GM18951 (cell line): ENCODE results near the gene SLC7A6OS.

Experiments used
- POLR2A ChIP-seq: IDR thresholded peaks from 4 replicates; pipeline ENCODE4 v1.6.1; 2011; ENCODE audit warnings: mild to moderate bottlenecking; ENCODE audit not compliant: insufficient read length, insufficient read depth; ENCODE audit errors: extremely low read depth
- in situ Hi-C: fragments of 300-500 bp; cut with MboI; formaldehyde crosslinking; loops from one replicate; pipeline ENCODE4 v1.12.0; 2022; ENCODE audit warnings: low sequenced_read_pairs, mixed read lengths, inconsistent platforms; ENCODE audit not compliant: unreplicated experiment

Gene SLC7A6OS

DNA sequence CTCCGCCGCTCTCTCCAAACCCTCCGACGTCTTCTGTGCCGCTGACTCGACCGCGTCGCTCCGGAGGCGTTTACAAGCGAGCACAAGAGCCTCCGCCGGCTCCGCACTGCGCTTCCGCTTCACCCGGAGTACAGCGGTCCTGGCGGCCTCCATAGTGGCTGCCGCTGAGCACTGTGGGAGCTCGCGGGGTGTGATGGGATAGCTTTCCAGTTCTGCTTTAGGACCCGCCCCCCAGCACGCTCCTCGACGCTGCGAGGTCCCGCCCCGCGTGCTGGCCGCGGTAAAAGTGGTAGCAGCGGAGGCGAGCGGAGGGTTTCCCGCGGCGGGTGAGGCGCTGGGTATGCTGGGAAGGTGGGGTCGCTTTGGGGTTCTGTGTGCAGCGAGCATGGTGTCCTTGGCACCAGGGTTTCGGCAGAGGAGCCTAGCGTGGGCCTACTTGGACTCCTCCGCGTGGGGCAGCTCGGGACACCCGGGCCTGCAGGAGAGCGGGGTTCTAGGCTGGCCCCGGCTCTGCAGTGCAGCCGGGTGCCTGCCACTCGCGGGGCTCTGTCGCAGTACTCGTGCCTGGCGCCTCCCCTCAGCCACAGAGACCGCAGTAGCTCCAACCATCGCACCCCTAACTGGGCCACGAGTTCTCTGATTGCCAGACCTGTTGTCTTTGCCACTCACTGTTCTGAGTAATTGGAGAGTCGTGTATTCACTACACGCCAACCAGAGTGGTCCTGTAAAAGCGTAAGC lies at the start of gene SLC7A6OS, which contains the start of gene PRMT7:
SLC7A6OS (minus strand) TSS at position 173 of the 738 bp plus-strand sequence; CDS start at position 153, 20 bp downstream.
PRMT7 (plus strand) TSS at position 246 of the 738 bp plus-strand sequence. CDS start 4,961 bp downstream, outside the sequence.
- peak; percentile 93 for TF ChIP-seq POLR2A
- in situ Hi-C loops, result no loop called here

DNA sequence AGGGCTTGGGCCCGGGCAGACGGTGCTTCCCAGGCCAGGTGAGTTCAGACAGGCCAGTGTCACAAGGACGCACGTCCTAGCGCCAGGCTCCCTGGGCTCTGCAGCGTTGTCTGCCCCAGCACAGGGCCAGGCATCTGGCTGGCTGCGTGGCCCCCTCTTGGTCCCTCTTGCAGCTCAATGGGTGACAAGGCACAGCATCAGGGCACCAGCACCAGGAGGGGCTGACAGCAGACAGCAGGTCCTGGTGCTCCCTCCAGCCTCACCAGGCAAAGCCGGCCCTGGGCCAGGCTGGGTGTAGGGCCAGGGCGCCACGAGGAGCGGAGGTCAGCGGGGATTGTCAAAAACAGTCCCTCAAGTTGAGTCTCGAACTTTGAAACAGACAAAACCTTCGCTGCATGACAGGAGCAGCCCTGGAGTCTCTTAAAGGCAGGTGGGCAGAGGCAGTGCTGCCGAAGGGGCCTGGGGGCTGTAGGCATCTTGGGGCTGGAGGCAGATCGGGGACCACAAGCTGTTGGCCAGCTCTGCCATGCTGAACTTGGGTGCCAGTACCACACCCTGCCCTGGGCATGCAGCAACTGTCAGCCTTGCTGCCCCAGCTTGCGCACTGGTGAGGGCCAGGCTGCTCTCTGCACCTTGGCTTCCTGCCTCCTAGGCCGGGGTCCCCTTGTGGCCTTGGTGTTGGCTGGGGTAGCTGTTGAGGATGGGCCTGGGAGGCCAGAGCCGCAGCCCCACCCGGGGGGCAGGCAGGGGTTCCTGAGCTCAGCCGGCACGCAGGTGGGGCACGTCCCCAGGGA lies 48.8 kb upstream of the SLC7A6OS start:
- in situ Hi-C loops, result no loop called here

DNA sequence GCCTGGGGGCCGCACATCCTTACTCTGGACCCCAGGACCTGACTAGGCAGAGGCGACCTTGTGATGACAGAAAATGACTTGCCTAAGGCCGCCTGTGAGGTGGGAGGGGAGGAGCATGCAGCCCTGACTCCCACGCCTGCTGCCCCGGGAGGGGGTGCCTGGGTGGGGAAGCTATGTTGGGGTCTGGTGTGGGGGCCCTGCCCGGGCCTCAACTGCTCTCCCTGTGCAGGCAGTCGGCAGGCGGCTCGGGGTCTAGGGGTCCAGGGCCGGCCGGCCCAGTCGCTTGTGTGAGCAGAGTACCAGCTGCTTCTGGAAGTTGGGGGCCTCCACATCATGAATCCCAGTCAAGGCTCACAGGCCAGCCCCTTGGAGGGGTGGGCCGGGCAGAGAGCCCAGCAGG lies 48.2 kb upstream of the SLC7A6OS start:
- no peak for TF ChIP-seq POLR2A
- in situ Hi-C loops, result no loop called here

More for the DNA sequence above, 48.8 kb upstream of the SLC7A6OS start:
- TF ChIP-seq POLR2A, result no peak

- in situ Hi-C loops, result no loop called here
- TF ChIP-seq POLR2A, result no peak
Measured at GRCh38 chr16:68357923-68358322, 47.2 kb upstream of the SLC7A6OS start.

DNA sequence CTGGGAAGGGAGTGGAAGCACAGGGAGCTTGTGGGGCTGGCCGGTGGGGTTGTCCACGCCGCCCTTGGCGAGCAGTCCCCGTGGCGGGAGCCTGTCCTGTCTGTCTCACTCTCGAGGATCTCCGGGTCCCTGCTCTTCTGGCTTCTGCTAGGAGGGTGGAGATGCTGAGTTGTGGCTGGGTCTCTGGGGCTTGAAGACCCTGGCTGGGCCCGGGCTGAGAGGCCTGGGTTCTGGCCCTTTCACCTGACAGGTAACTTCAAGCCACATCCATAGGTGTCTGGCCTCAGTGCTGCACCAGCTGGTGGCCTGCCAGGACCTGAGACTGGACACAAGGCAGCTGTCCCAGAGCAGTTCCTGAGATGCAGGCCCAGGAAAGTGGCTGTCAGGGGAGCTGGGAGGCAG lies 46.8 kb upstream of the SLC7A6OS start:
- in situ Hi-C loops, result no loop called here
- no peak for TF ChIP-seq POLR2A

GRCh38 chr16:68356919-68357286 lies 46.2 kb upstream of the SLC7A6OS start:
- no peak for TF ChIP-seq POLR2A
- in situ Hi-C loops, result no loop called here

DNA sequence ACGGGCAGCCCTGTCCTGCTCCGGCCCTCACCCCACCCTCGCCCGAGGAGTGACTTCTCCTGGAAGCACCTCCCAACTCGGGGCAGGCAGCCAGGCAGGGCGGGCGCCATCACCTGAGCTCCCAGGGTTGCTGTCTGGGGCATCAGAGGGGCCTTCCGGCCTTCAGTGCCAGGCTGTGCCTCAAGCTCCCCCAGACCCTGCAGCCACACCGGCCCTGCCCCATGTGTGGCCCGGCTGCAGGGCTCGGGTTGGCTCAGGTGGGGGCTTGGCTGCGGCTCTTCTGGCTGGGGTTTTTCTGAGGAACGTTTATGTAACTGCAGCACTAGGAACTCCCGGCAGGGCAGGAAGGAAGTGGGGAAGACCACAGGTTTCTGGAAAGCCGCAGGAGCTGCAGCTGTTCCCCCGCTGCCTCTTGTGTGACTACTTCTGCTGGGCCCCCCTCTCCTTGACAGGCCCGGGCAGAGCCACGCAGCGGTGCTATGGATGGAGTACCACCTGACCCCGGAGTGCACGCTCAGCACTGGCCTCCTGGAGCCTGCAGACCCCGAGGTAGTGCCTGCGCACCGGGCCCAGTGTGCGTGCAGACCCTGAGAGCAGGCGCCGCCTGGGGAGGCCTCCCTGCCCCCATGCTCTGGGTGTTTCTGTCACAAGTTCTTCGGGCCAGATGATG lies 45.6 kb upstream of the SLC7A6OS start:
- TF ChIP-seq POLR2A, result no peak
- in situ Hi-C loops, result no loop called here

DNA sequence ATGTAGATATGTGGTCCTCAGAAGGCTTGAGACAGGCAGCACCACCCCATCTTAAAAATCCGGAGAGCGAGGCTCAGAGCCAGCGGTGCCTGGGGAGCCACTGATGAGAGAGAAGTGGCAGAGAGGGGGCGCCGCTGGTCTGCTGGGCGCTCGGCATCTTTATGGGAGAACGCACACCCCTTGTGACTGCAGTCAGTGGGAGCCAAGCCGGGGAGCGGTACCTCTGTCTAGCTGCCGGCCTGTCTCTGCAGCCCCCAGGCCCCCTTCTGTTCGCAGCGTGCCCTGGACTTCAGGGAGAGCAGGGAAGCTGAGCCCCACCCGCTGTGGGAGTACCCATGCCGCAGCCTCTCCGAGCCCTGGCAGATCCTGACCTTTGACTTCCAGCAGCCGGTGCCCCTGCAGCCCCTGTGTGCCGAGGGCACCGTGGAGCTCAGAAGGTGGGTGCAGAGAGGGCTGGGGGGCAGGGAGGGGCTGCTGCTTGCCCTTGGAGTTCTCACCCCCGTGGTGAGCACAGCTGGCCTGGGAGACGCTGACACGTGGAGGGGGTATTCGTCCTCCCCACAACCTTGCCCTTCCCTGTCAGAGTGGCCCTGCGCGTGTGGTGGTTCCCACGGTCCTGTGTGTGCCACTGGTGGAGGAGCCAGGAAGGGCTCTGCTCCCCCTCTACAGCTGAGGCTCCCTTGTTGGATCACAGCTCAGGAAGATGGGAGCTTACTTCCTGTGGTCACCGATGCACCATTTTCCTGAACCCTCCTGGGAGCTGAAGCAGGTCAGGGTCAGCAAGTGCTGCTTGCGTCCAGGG lies 44.9 kb upstream of the SLC7A6OS start:
- no peak for TF ChIP-seq POLR2A
- in situ Hi-C loops, result no loop called here

DNA sequence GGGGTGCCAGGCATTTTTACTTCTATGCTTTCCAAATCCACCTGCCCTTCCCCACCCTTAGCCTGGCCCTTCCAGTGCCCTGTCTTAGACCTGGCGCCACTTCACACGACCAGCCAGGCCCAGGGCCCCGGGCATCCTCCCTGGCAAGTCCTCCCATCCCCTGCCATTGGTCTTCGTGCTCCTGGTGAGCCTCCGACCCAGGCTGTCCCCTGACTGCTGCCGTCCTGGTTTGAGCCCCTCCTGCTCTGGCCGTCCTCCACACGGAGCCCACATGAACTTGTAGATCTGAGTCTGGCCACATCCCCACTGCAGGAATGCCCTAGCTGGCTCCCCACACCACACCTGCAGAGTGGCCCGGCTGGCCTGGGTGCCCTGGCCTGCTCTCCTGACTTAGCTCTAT lies 44.1 kb upstream of the SLC7A6OS start:
- in situ Hi-C loops, result no loop called here
- TF ChIP-seq POLR2A, result no peak

- TF ChIP-seq POLR2A, result no peak
- in situ Hi-C loops, result no loop called here
Measured at GRCh38 chr16:68353366-68353765, 42.6 kb upstream of the SLC7A6OS start.

DNA sequence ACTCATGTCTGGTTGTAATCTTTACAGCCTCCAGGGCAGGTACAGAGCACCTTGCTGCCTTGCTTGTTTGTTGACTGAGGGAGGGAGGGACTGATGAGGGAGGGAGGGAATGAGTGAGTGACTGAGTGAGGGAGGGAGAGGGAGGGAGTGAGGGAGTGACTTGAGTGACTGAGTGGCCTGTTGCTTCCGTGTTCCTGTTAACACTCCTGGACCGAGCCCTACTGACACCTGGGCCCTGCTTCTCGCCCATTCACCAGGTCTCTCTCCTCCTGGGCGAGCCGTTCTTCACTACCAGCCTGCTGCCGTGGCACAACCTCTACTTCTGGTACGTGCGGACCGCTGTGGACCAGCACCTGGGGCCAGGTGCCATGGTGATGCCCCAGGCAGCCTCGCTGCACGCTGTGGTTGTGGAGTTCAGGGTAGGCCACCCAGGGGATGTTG lies 41.3 kb upstream of the SLC7A6OS start:
- no peak for TF ChIP-seq POLR2A
- in situ Hi-C loops, result no loop called here

DNA sequence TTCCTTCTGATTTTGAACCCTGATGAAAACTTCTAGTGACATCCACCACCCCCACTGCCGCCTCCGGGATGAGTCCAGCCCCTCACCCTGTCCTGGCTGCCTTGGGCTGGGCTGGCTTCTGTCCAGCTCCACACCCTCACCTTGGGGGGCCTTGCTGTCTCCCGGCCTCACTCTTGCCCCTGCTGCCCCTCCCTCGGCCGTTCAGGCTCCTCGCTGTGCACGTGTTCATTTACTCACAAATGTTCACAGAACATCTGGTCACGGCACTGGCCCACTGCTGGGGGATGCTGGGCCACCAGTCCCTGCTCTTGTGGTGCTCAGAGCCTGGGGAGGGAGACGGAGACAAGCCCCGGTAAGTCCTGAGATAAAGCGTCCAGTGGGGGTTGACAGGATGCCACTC lies 40.7 kb upstream of the SLC7A6OS start:
- in situ Hi-C loops, result no loop called here

More for the DNA sequence above, 40.7 kb upstream of the SLC7A6OS start:
- TF ChIP-seq POLR2A, result no peak
